CD8-positive, alpha-beta memory T cell (primary cell): ENCODE measurements around the gene MIPOL1. TPM values are rescaled to one million over a fixed set of nuclear protein-coding genes. Genes with fewer than 3 reads are reported as not detected.
"Not testable (repeated sequence)": the region's sequence is repeated elsewhere in the genome, so short reads cannot be mapped to it uniquely, and the experiment has no call there.

Experiments used
- CTCF ChIA-PET: fragments of 350-600 bp; sonication (Branson Sonifier 250); formaldehyde crosslinking; loops from one replicate; lab custom pipeline; 2021; ENCODE audit warnings: antibody characterized with exemption; lab: Charles Lee
- POLR2A ChIA-PET: fragments of 350-600 bp; sonication (Branson Sonifier 250); formaldehyde crosslinking; loops from one replicate; lab custom pipeline; 2021; ENCODE audit warnings: antibody characterized with exemption; lab: Charles Lee
- DNase-seq, 5 donors: peaks; one replicate each; pipeline versions ENCODE4 v3.0.0 to v3.0.0-alpha.2; 2020 to 2022; ENCODE audit warnings: mixed read lengths in 1 of 5
- H3K27ac ChIP-seq: one replicate; pipeline ENCODE4 v1.7.0; 2013; ENCODE audit warnings: low read depth, mild to moderate bottlenecking, low read length, moderate library complexity
- H3K27me3 ChIP-seq: 2 replicates; pipeline ENCODE4 v1.7.0; 2013; ENCODE audit warnings: low read length, mild to moderate bottlenecking; ENCODE audit not compliant: insufficient read depth, poor library complexity, severe bottlenecking
- H3K36me3 ChIP-seq: 2 replicates; pipeline ENCODE4 v1.7.0; 2013; ENCODE audit warnings: mild to moderate bottlenecking, low read length, moderate library complexity; ENCODE audit not compliant: insufficient read depth
- H3K4me1 ChIP-seq: 2 replicates; pipeline ENCODE4 v1.7.0; 2013; ENCODE audit warnings: mild to moderate bottlenecking, low read length, moderate library complexity; ENCODE audit not compliant: insufficient read depth
- H3K4me3 ChIP-seq: 2 replicates; pipeline ENCODE4 v1.7.0; 2013; ENCODE audit warnings: mild to moderate bottlenecking, low read length
- H3K9me3 ChIP-seq: 2 replicates; pipeline ENCODE4 v1.7.0; 2013; ENCODE audit warnings: mild to moderate bottlenecking, low read length
- H3K27ac Mint-ChIP-seq, 8 donors: one replicate each; pipeline ENCODE4 v1.8.0; 2020 to 2021; ENCODE audit warnings: mixed read lengths in 8 of 8, mild to moderate bottlenecking in 6 of 8, inconsistent platforms in 3 of 8, moderate library complexity in 3 of 8
- H3K27me3 Mint-ChIP-seq, 2 donors: one replicate each; pipeline ENCODE4 v1.8.0; 2020 to 2021; ENCODE audit warnings: mixed read lengths in 2 of 2, mild to moderate bottlenecking in 1 of 2, moderate library complexity in 1 of 2
- H3K36me3 Mint-ChIP-seq, 3 donors: one replicate each; pipeline ENCODE4 v1.8.0; 2020 to 2021; ENCODE audit warnings: mixed read lengths in 3 of 3, inconsistent platforms in 1 of 3, mild to moderate bottlenecking in 1 of 3
- H3K4me1 Mint-ChIP-seq, 3 donors: one replicate each; pipeline ENCODE4 v1.8.0; 2020 to 2021; ENCODE audit warnings: mixed read lengths in 3 of 3, inconsistent platforms in 1 of 3, mild to moderate bottlenecking in 1 of 3
- H3K4me3 Mint-ChIP-seq, 7 donors: one replicate each; pipeline ENCODE4 v1.8.0; 2020 to 2021; ENCODE audit warnings: mixed read lengths in 7 of 7, mild to moderate bottlenecking in 6 of 7, moderate library complexity in 4 of 7, inconsistent platforms in 2 of 7
- H3K9me3 Mint-ChIP-seq, 5 donors: one replicate each; pipeline ENCODE4 v1.8.0; 2020 to 2022; ENCODE audit warnings: mixed read lengths in 5 of 5, mild to moderate bottlenecking in 3 of 5, moderate library complexity in 2 of 5, inconsistent platforms in 1 of 5
- polyA plus RNA-seq: library from polyadenylated mRNA; unstranded; fragments of 300-500 nt; fragmentation: Illumina TruSeq; gene quantifications from one replicate; pipeline ENCODE4 v1.2.3, GENCODE V29; 2021
- total RNA-seq, 2 experiments: library from RNA; stranded (reverse); gene quantifications; one replicate each; pipeline ENCODE4 v1.2.3, GENCODE V29; 2021

The MIPOL1 gene
- total and polyA plus RNA-seq, 3 experiments from 2014 or later = not detected

DNA sequence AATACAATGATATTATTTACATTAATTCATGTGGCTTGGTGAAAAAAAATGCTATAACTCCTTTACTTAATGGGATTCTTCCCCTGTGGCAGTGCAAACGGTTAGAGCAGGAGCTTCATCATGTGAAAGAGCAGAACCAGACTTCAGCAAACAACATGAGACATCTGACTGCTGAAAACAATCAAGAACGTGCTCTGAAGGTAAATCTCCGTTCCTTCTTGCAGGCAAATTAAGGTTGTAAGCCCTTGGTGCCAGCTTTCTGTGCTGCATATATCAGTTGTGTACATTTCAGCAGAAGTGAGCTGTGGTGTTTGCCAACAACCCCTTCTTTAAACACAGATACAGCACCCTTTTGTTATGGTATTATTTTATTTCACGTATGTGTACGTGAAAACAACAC, 171.7 kb downstream of the MIPOL1 start:
- H3K9me3 ChIP-seq = no peaks in the 10 kb centered on the region
- POLR2A ChIA-PET = no interaction called here
- H3K36me3 ChIP-seq = no peaks in the 10 kb centered on the region
- CTCF ChIA-PET = no interaction called here
- Mint-ChIP-seq H3K27me3 (no peaks in the 10 kb centered on the region), H3K27ac (no peak overlapping the region), H3K4me3 (no peak overlapping the region), H3K4me1 (no peaks in the 10 kb centered on the region), H3K9me3 (peaks cover 5 to 20% (median 6%) of the 10 kb centered on the region in 5 donors), H3K36me3 (no peaks in the 10 kb centered on the region)
- DNase-seq = no peak
- H3K4me1 ChIP-seq = no peaks in the 10 kb centered on the region
- H3K27ac ChIP-seq = no peak overlapping the region
- no peak overlapping the region for H3K4me3 ChIP-seq
- no peaks in the 10 kb centered on the region for H3K27me3 ChIP-seq

GRCh38 chr14:37375566-37375965, 177.8 kb downstream of the MIPOL1 start:
- Mint-ChIP-seq H3K4me1 (no peaks in the 10 kb centered on the region), H3K27me3 (no peaks in the 10 kb centered on the region), H3K36me3 (no peaks in the 10 kb centered on the region), H3K4me3 (no peak overlapping the region), H3K9me3 (peaks cover 2 to 17% (median 6%) of the 10 kb centered on the region in 5 donors), H3K27ac (no peak overlapping the region)
- H3K36me3 ChIP-seq = no peaks in the 10 kb centered on the region
- ChIA-PET POLR2A (no interaction called here), CTCF (no interaction called here)
- no peak overlapping the region for H3K4me3 ChIP-seq
- H3K27me3 ChIP-seq = no peaks in the 10 kb centered on the region
- no peaks in the 10 kb centered on the region for H3K4me1 ChIP-seq
- H3K27ac ChIP-seq = no peak overlapping the region
- no peaks in the 10 kb centered on the region for H3K9me3 ChIP-seq
- no peak for DNase-seq

GRCh38 chr14:37376944-37377609, 179.3 kb downstream of the MIPOL1 start:
- H3K4me1 Mint-ChIP-seq = no peaks in the 10 kb centered on the region

GRCh38 chr14:37384870-37385596, 187.3 kb downstream of the MIPOL1 start:
- Mint-ChIP-seq H3K4me1 (no peaks in the 10 kb centered on the region), H3K27me3 (no peaks in the 10 kb centered on the region), H3K27ac (no peak overlapping the region), H3K36me3 (no peaks in the 10 kb centered on the region), H3K4me3 (no peak overlapping the region), H3K9me3 (peaks cover under 1 to 27% (median 6%) of the 10 kb centered on the region in 5 donors)
- Histone ChIP-seq H3K4me1 (no peaks in the 10 kb centered on the region), H3K4me3 (no peak overlapping the region), H3K36me3 (no peaks in the 10 kb centered on the region), H3K27me3 (no peaks in the 10 kb centered on the region), H3K27ac (no peak overlapping the region), H3K9me3 (no peaks in the 10 kb centered on the region)
- CTCF ChIA-PET = no interaction called here
- no peak for DNase-seq
- POLR2A ChIA-PET = no interaction called here

More at GRCh38 chr14:37376944-37377609, 179.3 kb downstream of the MIPOL1 start:
- H3K9me3 ChIP-seq = no peaks in the 10 kb centered on the region
- no peak overlapping the region for H3K4me3 ChIP-seq
- no peak overlapping the region for H3K4me3 Mint-ChIP-seq
- peaks cover 2 to 19% (median 11%) of the 10 kb centered on the region in 5 donors for H3K9me3 Mint-ChIP-seq
- DNase-seq = no peak
- no peaks in the 10 kb centered on the region for H3K4me1 ChIP-seq
- CTCF ChIA-PET = no interaction called here
- H3K27ac ChIP-seq = no peak overlapping the region
- H3K27me3 ChIP-seq = no peaks in the 10 kb centered on the region
- no peaks in the 10 kb centered on the region for H3K27me3 Mint-ChIP-seq
- H3K27ac Mint-ChIP-seq = no peak overlapping the region
- no peaks in the 10 kb centered on the region for H3K36me3 Mint-ChIP-seq
- POLR2A ChIA-PET = interaction anchor here (0.7 kb wide), 1 partner anchor 498 kb away, joined by 7 read pairs; no protein-coding TSS in a partner anchor
- no peaks in the 10 kb centered on the region for H3K36me3 ChIP-seq

DNA sequence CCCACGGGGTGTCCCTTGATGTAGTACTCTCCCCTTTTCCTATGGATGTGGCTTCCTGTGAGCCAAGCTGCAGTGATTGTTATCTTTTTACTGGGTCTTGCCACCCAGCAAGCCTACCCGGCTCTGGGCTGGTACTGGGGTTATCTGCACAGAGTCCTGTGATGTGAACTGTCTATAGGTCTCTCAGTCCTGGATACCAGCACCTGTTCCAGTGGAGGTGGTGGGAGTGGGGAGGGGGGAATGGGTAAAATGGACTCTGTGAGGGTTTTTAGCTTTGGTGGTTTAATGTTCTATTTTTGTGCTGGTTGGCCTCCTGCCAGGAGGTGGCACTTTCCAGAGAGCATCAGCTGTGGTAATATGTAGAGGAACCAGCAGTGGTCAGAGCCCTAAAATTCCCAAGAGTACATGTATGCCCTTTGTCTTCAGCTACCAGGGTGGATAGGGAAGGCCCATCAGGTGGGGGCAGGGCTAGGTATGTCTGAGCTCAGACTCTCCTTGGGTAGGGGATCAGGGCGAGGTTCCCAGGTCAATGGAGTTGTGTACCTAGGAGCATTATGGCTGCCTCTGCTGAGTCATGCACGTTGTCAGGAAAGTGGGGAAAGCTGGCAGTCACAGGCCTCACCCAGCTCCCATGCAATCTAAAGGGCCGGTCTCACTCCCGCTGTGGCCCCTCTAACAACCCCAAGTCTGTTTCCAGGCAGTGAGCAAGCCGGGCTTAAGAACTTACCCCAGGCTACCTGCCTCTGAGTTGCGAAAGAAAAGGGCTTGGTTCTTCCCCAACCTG, 199.6 kb downstream of the MIPOL1 start:
- CTCF ChIA-PET, H3K27me3 Mint-ChIP-seq, DNase-seq, H3K36me3 Mint-ChIP-seq, H3K36me3 ChIP-seq, H3K27ac ChIP-seq, H3K27ac Mint-ChIP-seq, H3K27me3 ChIP-seq, H3K9me3 ChIP-seq, POLR2A ChIA-PET, H3K4me3 Mint-ChIP-seq, H3K4me1 ChIP-seq, H3K4me3 ChIP-seq, H3K4me1 Mint-ChIP-seq: not testable (repeated sequence)
- H3K9me3 Mint-ChIP-seq = peaks cover 13 to 53% (median 19%) of the 10 kb centered on the region in 5 donors

- no peak overlapping the region for H3K4me3 ChIP-seq
- Mint-ChIP-seq H3K36me3 (no peaks in the 10 kb centered on the region), H3K4me1 (no peaks in the 10 kb centered on the region), H3K9me3 (peaks cover 13 to 48% (median 19%) of the 10 kb centered on the region in 5 donors), H3K27me3 (no peaks in the 10 kb centered on the region), H3K4me3 (no peak overlapping the region), H3K27ac (no peak overlapping the region)
- H3K4me1 ChIP-seq = no peaks in the 10 kb centered on the region
- ChIA-PET CTCF (no interaction called here), POLR2A (no interaction called here)
- H3K27me3 ChIP-seq = no peaks in the 10 kb centered on the region
- H3K36me3 ChIP-seq = no peaks in the 10 kb centered on the region
- H3K27ac ChIP-seq = no peak overlapping the region
- no peaks in the 10 kb centered on the region for H3K9me3 ChIP-seq
- DNase-seq = no peak
Measured at GRCh38 chr14:37397941-37398215, 200.1 kb downstream of the MIPOL1 start.

DNA sequence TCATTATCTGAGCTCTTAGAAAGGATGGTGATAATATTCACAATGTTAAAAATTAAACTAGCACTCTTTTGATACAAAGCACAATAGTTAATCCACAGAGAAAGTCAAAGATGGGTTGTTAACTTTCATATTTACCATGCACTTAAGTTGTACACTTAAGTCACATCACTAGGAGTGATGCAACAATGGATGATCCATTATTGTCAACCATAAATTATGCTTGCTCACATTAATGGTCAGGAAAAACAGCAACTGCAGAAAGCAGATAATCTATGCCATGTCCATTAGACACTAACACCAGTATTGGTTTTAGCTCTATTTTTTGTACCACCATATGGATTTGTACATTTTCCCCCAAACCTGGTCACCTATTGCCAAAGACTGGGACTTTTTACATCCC, 201.8 kb downstream of the MIPOL1 start:
- Mint-ChIP-seq H3K9me3 (peaks cover 11 to 43% (median 19%) of the 10 kb centered on the region in 5 donors), H3K36me3 (no peaks in the 10 kb centered on the region), H3K27me3 (no peaks in the 10 kb centered on the region), H3K4me3 (no peak overlapping the region), H3K4me1 (no peaks in the 10 kb centered on the region), H3K27ac (no peak overlapping the region)
- Histone ChIP-seq H3K9me3 (no peaks in the 10 kb centered on the region), H3K4me3 (no peak overlapping the region), H3K4me1 (no peaks in the 10 kb centered on the region), H3K27ac (no peak overlapping the region), H3K36me3 (no peaks in the 10 kb centered on the region), H3K27me3 (no peaks in the 10 kb centered on the region)
- ChIA-PET CTCF (no interaction called here), POLR2A (no interaction called here)
- DNase-seq = no peak

DNA sequence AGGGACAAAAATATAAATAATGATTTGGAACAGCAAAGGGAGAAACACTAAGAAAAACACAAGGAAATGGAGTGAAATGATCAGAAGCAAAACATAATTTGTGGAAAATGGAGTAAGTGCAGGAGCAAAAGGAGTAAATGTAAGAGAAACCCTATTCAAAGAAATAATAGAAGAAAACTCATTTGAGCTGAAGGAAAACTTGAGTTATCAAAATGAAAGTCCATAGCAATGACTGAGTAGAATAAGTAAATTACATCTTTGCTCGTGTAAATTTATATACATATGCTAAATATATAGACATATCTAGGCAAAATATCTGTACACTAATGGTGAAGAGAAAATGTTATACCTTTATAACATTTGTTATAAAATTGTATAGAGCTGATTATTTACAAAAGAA, 203.4 kb downstream of the MIPOL1 start:
- Mint-ChIP-seq H3K9me3 (peaks cover 6 to 40% (median 16%) of the 10 kb centered on the region in 5 donors), H3K27me3 (no peaks in the 10 kb centered on the region), H3K36me3 (no peaks in the 10 kb centered on the region), H3K4me1 (no peaks in the 10 kb centered on the region), H3K27ac (no peak overlapping the region), H3K4me3 (no peak overlapping the region)
- H3K4me1 ChIP-seq = no peaks in the 10 kb centered on the region
- no peaks in the 10 kb centered on the region for H3K27me3 ChIP-seq
- H3K4me3 ChIP-seq = no peak overlapping the region
- CTCF ChIA-PET = no interaction called here
- no peaks in the 10 kb centered on the region for H3K9me3 ChIP-seq
- POLR2A ChIA-PET = no interaction called here
- no peaks in the 10 kb centered on the region for H3K36me3 ChIP-seq
- no peak for DNase-seq
- H3K27ac ChIP-seq = no peak overlapping the region
